HG03045 (cell line): ENCODE results near the gene TMEM138.

Experiments used
- ATAC-seq: cut with Tn5 transposase; IDR thresholded peaks from one replicate; pipeline ENCODE4 v1.9.1; 2021; ENCODE audit warnings: mild to moderate bottlenecking, moderate library complexity; ENCODE audit not compliant: unreplicated experiment

Gene TMEM138

GRCh38 chr11:61341706-61342105, 20.5 kb upstream of the TMEM138 start:
- ATAC-seq: no peak

DNA sequence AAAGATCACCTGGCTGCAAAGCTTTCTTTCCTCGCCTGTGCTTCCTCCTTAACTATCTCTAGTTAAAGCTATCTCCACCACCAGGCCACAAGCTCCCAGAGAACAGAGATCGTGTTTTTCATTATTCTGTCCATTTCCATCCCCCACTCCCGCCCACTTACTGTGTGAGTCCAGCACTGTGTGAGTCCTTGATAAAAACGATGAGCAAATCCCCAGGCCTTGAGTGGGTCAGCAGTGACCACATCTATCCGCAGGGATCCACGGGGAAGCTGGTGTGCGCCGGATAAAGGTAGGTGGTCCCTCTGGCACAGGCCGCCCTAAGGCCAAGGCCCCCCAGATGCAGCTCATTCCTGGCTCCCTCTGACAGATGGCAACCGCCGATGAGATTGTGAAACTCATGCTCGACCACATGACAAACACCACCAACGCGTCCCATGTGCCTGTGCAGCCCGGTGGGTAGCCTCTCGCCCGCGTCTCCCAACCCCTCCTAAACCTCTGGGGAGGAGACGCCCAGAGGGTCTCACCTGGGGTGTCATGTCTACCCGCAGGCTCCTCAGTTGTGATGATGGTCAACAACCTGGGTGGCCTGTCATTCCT, 19.9 kb upstream of the TMEM138 start:
- no peak for ATAC-seq

- ATAC-seq: no peak
Observed at GRCh38 chr11:61343792-61344745, 18.1 kb upstream of the TMEM138 start.

DNA sequence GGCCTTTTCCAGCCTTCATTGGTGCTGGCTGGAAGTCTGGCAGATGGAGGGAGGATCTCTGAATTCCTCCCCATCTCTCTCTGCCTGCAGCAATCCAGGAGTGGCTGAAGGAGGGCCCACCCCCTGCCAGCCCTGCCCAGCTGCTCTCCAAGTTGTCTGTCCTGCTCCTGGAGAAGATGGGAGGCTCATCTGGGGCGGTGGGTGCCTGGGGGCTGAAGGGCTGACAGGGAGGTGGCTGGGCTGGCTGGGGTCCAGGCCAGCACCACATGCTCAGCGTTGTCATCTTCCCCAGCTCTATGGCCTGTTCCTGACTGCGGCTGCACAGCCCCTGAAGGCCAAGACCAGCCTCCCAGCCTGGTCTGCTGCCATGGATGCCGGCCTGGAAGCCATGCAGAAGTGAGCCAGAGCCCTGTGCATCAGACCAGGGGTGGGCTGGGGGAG, 17.0 kb upstream of the TMEM138 start:
- no peak for ATAC-seq

DNA sequence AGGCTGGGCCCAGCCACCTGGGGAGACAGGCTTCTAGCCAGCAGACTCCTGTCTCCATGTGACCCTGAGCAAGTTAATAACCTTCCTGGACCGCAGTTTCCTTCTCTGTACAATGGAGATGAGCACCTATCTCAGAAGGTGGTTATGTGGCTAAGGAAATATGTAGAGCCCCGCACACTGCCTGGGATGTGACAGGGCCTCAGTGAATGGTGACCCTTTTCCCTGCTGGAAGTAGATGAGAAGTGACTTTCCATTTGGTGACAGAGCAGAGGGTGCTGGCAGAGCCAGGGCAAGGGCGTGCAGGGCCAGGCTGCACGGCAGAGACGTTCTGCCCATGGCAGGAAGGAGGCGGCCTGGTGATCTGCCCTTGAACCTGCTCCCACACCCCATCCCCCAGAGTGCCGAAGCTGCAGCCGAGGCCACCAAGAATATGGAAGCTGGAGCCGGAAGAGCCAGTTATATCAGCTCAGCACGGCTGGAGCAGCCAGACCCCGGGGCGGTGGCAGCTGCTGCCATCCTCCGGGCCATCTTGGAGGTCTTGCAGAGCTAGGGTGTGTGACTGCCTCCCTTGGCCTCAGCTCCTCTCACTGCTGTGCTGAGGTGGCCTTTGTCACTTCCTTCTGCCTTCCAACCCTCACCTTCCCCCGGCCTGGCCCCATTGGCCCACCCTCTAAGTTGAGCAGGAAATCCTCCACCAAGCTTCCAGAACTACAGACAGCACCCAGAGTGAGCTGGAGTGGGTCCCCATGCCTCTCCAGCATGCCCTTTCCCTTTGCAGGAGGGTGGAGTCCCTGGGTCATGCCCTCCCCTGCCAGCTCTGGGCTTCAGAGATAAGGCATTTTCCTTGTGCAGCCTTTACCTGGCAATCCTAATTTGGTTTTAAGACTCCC, 16.0 kb upstream of the TMEM138 start:
- no peak for ATAC-seq

GRCh38 chr11:61347916-61348461, 14.2 kb upstream of the TMEM138 start:
- no peak for ATAC-seq

- ATAC-seq: no peak
Observed at GRCh38 chr11:61349189-61349751, 12.9 kb upstream of the TMEM138 start.

- ATAC-seq: no peak
Observed at GRCh38 chr11:61349916-61350315, 12.3 kb upstream of the TMEM138 start.

GRCh38 chr11:61350336-61350735, 11.8 kb upstream of the TMEM138 start:
- no peak for ATAC-seq

DNA sequence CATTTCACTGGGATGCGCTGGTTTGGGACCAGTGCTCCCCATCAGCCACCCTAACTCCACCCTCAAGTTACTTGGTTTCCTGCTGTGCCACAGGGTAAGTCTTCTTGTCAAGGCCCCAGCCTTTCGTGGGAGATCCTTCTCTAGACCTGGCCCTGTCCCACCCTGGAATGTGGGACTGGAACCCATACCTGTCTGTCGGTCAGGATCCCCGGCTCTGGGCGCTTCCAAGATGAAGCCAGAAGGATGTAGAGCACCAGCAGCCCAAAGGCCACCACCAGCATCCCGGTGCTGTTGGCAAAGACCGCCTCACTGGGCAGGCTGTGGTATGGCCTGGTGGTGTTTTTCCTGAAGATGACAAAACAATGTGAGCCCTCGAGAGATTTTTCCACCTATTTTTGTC, 11.4 kb upstream of the TMEM138 start:
- ATAC-seq: no peak

GRCh38 chr11:61352038-61352437, 10.1 kb upstream of the TMEM138 start:
- no peak for ATAC-seq

DNA sequence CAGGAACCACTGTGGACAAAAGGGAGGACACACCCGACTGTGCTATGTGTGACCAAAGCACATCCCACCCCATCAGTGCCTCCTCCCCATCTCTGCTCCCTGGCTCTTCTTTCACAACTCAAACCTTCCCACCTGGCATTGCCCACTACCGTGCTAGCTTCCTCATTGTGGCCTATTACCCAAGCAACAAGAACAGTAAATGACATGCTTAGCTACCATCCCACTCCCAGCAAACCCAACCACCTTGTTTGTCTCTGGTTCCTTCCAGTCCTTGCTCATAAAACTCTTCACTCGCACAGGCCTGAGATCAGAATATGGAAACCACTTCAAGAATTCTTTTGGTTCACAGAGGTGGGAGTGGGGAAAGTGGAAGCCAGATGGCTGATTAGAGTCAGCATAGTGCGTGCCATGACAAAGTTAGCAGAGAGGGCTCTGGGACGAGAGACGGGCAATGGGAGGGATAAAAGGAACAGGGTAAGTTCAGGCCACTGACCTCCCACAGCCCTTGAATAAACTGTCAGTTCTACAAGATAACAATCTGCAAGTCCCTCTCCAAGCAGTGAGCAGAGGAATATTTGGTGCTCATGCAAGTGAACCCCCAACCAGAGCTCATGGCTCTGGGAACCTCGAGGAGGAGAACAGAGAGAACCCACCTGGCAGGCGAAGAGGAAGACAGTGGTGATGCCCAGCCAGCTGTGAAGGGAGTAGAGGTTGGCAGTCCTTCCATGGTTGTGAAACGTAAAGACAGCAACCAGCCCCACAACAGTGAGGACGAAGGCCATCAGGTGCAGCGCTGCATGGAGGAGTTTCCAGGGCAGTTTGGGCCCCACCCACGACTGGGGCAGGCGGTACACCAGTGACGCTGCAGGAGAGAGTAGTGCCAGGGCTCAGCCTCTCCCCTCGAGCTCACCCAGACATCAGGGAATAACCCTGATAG, 8.8 kb upstream of the TMEM138 start:
- ATAC-seq: no peak

DNA sequence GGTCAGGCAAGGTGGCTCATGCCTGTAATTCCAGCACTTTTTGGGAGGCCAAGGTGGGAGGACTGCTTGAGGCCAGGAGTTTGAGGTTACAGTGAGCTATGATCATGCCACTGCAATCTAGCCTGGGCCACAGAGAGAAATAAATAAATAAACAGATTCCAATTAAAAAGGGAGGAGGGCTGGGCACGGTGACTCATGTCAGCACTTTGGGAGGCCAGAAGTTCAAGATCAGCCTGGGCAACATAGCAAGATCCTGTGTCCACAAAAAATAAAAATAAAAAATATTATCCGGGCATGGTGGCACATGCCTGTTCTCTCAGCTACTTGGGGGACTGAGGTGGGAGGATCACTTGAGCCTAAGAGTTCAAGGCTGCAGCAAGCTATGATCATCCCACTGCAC, 8.0 kb upstream of the TMEM138 start:
- ATAC-seq: no peak

GRCh38 chr11:61356706-61357105, 5.5 kb upstream of the TMEM138 start:
- ATAC-seq: no peak

- no peak for ATAC-seq
Observed at GRCh38 chr11:61357233-61357893, 4.8 kb upstream of the TMEM138 start.

GRCh38 chr11:61357894-61358239, 4.3 kb upstream of the TMEM138 start:
- no peak for ATAC-seq

- ATAC-seq: no peak
Observed at GRCh38 chr11:61358566-61358965, 3.6 kb upstream of the TMEM138 start.

GRCh38 chr11:61359516-61359915, 2.7 kb upstream of the TMEM138 start:
- no peak for ATAC-seq

GRCh38 chr11:61361237-61361740, 885 bp upstream of the TMEM138 start:
- peak; percentile 9 for ATAC-seq
